Middle frontal gyrus (tissue), 1 donor: Measurements from ENCODE around the gene RFLNA.

Experiments used
- DNase-seq: peaks from one replicate; pipeline ENCODE4 v3.0.0-alpha.2; 2015; ENCODE audit warnings: low spot score; ENCODE audit errors: extremely low spot score

Gene RFLNA

DNA sequence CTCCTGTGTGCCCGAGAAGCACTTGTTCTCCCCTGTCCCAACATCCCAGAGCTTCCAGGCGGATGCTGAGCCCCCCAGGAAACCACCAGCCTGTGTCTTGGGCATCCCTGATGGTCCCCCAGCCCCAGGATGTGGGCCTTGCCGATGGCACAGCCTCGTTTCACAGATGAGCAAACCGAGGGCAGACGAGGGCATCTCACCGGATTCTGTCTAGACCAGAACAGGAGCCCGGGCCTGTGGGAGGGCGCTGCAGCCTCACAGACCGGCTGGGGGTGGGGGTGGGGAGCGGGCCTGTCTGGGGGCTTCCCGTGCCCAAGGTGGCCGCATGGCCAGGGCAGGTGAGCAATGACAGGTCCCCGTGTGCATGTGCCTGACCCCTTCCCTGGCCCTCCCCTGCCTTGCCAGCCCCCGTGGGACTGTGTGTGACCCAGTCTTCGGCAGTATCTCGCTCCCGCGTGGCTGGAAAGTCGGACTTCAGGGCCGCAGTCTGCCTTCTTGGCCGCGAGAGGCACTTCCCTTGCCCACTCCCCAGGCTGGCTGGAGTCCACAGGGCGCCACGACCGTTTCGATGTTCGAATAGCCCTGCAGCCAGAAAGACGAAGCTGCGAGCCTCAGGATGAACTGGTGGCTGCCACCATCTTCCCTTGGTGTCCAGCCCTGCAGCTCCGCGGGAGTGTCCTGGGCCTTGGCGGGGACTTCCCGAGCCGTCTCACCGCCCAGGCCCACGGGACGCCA, 8.9 kb downstream of the RFLNA start:
- DNase-seq = no peak

DNA sequence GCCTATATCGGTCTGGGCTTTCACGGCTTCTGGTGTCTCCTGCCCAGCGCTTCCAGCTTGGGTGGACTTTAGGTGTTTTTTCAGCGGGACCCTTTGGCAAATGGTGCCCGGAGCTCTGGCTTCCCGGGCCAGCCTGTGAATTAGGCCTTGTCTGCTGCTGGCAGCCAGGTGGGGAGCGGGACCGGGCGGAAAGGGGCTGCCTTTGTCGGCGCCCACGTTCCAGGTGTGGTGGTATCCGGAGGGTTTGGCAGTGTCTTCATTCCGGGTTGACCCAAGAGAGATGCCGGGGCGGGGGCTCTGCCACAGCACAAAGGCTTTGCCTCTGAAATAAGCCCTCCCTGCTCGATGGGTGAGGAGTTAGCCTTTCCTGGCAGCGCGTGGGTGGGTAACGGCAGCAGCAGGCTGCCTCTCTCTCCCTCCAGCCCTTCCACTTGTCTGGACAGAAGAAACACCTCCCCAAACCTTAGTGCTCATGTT, 9.5 kb downstream of the RFLNA start:
- no peak for DNase-seq

DNA sequence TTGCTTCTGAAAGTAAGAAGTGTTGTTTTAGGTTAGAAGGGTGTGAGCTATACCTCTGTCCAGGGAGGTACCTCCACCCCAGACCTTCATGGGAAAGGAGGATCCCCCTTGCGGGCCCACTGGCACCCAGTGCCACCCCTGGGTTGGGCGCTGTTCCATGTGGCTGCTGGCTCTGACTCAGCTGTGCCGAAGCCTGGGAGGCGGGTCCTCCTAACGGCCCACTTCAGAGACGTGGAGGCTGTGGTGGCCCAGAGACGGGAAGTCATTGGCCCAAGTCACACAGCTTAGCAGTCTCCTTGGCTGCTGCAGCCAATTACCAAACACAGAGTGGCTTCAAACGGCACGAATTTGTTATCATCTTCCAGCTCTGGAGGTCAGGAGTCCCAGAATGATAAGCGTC, 10.2 kb downstream of the RFLNA start:
- no peak for DNase-seq

DNA sequence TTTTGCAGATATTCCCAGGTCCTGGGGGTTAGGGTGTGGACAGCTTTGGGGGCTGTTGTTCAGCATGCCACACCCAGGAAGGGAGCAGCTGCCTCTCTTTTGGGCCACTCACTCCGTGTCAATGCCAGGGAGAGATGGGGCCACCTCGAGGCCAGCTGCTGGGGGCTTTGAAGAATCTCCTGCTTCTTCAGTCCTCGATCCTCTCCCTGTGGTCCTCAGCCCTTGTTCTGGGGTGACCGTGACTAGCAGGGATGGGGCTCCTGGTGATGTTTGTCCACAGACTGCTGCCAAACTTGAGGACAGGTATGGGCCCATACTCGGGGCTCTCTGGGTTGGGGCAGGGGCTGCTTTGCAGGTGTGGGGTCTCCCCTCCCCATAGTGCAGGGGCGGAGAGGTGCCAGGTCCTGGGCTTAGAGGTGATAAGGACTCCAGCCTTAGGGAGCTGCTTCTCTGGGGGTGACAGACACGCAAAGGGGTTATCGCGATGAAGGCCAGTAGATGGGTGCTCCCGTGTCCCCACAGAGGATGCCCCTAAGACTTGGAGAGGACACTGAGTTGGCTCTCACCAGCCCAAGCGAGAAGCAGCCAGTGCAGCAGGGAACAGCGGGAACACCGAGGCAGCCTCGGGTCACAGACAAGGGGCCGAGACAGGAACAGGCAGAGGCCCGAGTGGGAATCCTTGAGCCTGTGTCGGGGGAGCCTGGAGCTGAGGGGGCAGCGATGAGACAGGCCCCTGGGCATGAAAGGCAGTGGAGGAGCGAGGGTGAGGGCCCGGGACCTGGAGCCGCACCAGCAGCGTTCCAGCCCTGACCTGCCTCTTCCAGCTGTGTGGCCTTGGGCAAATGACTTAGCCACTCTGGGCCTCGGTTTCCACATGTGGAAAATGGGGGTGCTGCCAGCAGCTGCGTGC, 11.1 kb downstream of the RFLNA start:
- DNase-seq = no peak

DNA sequence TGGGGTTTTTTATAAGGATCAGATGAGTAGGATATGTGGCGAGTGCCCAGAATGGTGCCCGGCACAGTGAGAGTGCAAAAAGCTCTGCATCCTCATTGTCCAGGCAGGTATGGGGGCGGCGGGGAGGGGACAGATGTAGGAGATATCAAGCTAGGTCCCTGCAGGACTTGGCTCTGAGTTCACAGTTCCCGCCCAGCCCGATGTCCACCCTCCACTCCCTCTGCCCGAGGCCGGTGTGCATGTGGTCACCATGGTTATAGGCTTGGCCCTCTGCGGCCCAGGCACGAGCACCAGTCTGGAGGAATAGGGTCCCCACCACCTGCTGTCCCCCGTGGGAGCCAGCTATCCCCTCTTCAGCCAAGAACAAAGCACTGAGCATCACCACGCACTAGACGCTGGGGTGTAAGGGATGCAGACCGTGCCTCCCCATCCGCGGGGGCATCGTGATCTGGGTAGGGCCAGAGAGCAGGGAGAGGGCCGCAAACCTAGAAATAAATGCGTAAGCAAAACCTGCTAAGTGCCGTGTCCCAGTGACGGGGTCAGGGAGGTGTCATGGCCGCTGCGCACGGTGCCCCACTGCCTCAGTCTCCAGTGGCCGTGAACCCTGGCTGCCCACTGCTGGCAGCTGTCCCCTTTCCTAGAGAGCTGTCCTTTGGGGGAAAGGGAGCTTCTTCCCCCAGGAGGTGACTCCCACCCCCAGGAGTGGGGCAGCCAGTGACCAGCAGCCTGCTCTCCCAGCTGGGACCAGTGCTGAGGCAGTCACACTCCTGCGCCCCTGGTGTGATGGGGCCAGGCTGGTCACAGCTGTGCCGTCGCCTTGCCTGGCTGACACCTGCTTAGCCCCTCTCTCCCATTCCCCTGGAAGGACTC, 12.0 kb downstream of the RFLNA start:
- no peak for DNase-seq

DNA sequence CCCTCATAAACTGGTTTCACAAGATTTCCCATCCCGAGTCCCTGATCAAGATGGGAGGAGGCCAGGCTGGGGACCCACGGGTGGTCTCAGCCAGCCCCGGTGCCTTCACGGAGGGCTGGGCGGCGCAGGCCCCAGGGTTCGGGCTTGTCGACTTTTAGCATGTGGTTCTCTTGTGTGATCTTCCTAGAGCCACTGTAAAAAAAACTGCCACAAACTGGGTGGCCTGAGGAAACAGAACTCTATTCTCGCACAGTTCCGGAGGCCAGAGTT, 12.6 kb downstream of the RFLNA start:
- DNase-seq = no peak

DNA sequence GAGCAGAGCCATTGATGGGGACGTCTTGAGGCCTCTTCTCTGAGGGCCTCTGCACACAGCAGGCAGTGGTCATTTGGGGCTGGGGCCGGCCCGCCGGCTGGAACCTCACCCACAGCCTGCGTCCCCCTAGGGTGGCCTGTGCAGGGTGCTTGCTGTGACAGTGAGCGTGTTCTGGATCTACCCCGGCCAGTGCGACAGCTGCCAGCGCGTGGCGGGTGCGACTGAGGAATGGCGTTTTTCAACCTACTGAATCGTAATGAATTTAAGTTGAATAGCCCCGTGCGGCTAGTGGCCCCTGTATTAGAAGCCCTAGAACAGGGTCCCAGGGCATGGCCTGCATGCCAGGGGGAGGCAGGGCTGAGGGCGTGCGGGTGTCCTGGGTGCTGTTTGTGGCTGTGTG, 13.8 kb downstream of the RFLNA start:
- DNase-seq = no peak

DNA sequence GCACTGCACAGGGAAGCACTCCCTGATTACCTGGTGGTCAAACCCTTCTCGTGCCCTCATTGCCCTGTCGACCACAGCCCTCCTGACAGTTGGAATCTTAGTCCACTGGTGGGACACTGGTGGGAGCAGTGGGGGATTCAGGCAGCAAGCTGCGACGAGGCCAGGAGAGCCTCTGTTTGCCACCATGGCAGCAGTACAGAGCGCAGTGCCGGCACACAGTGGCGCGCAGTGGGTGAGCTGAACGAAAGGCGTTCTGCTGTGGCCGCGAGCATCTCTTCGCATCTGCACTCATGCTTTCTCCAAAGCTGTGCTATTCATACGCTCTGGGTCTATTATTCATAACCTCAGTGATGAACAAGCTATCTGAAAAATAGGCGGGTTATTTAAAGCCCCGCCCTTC, 14.3 kb downstream of the RFLNA start:
- DNase-seq = no peak

DNA sequence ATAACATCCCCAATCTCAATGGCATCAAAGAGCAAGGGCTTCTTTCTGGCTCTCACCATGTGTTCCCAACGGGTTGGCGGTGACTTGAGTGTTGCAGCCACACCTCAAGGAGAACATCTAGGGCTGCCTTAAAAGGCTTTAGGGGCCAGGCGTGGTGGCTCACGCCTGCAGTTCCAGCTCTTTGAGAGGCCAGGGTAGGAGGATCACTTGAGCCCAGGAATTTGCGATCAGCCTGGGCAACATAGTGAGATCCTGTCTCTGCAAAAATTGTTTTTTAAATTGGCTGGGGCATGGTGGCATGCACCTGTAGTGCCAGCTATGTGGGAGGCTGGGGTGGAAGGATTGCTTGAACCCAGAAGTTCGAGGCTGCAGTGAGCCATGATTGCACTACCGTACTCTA, 14.9 kb downstream of the RFLNA start:
- no peak for DNase-seq

DNA sequence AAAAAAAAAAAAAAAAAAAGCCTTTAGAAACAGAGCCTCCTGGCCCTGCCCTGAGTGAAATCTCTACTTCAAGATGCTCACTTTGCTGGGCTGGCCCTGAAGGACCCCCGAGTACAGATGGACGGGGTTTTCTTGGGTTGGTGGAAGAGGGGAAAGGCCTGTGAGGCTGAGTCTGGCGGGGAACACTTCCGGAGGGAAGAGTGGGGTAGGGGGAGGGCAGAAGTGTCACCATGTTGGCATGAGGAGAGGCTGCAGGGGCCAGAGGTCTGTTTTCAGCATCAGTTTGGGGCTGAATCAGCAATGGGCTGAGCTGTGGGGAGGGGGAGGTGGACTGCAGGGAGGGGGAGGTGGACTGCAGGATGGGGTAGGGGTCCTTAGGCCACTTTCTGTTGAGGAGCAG, 15.3 kb downstream of the RFLNA start:
- no peak for DNase-seq

DNA sequence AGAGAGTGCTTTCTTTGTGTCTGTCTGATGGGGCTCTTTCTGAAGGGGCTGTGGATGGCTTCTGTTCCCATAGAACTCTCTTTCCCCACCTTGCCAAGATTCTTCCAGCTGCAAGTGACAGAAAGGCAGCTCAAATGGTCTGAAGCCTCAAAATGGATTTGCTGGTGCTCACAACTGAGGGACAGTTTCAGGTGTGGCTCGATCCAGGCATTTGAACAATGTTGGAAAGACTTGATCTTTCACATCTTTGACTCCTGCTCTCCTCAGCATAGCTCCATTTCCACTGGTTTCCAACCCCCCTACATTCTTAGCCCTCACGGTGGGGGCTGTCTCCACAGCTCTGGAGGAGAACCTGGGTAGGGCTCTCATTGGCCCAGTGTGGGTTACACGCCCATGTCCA, 15.9 kb downstream of the RFLNA start:
- DNase-seq = no peak

DNA sequence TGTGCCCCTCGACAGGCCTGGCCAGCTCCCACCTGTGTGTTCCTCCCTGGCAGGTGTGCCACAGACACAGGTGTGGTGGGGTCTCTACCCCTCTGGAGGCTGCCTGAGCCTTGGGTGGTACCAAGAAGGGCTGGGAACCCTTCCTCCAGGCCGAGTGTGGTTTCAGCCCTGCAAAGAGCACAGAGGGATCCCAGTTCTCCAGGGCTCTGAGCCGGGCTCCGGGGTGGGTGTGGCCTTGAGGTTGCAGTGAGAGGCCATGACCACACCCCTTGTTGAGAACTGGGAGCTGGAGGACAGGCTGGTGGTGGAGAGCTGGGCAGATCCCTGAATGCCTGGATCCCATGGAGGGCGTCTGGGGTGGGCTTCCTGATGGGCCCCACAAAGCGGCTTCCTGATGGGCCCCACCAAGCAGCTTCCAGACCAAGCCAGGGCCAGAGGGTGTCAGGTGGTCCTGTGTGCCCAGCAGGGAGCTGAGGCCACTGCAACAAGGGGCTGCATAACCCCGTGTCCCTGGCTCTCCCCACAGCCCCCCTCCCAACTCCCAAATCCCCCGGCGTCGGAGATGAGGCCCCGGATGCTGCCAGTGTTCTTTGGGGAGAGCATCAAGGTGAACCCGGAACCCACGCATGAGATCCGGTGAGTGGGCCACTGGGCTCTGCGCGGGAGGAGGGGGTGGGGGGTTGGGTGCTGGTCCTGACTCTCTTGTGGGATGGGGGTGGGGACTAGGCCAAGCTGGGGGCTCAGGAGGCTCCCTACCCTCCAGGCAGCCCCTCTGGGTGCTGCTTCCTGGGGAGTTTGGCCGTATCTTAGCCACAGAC, 16.6 kb downstream of the RFLNA start:
- no peak for DNase-seq

DNA sequence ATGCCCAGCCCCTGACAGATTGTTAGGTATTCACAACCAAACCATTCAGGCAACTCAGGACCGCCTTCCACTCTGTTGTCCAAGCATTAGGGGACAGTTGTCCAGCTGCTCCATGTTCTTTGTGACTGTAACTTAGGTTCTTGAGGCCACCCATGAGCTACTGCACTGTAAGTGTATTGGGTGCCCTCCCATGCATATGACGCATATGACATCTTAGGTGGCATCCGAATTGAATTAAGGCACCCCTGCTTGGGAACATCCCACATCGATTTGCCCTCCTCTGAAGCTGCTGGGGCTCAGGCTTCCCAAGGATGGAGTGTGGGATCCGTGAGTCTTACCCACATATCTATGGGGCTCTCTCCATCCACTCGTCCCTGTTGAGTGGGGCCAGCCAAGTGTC, 17.7 kb downstream of the RFLNA start:
- DNase-seq = no peak

DNA sequence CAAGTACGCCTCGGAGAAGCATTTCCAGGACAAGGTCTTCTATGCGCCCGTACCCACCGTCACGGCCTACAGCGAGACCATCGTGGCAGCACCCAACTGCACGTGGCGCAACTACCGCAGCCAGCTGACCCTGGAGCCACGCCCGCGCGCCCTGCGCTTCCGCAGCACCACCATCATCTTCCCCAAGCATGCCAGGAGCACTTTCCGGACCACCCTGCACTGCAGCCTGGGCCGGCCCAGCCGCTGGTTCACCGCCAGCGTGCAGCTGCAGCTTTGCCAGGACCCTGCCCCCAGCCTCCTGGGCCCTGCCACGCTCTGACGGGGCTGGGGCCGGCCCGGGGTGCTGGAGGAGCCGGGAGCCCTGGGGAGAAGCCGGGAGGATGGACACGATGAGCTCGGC, 19.3 kb downstream of the RFLNA start:
- DNase-seq = no peak

DNA sequence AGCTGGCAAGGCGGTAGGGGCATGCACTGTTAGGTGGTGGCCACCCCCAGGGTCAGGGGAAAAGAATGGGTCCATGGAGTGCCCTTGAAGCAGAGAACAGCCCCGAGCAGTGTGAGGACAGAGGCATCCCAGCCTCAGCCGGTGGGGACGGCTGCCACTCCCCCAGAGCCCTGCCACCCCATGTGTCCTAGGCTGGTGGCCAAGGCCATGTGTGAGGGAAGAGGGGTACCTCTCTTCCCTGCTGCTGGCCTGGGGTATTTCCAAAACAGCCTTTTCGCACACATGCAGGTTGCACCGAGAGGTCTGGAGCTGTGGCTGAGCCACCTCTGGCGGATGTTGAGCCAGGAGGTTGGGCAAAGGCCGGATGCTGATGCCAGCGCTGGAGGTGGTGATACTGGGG, 19.9 kb downstream of the RFLNA start:
- no peak for DNase-seq

DNA sequence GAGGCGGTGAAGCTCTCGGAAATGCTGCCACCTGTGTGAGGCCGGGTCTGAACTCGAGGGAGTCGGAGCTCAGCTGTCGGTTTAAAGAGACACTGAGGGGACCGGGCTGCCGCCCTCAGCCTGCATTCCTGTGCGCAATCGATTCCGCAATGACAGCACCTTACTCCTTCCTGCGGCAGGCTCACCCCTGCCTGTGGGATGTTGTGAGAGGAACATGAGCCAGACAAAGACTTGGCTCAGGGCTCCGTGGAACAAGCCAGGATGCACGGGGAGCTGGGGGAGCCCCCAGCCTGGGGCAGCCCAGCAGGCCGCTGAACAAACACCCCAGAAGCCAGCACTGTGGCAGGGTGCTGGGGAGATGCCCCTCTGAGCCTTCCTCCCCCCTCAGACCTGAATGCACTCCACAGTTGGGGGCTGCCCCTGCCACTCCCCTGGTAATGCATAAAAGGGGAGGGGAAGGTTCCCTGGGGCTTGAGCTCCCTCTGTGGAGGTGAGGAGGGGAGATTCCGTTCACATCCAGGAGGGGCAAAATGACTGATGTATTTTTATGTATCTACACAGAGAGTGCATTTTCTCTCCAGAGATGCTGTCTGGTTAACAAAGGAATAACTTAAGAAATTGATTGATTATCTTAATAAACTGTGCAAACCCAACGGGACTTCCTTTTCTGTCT, 20.6 kb downstream of the RFLNA start:
- DNase-seq = no peak

DNA sequence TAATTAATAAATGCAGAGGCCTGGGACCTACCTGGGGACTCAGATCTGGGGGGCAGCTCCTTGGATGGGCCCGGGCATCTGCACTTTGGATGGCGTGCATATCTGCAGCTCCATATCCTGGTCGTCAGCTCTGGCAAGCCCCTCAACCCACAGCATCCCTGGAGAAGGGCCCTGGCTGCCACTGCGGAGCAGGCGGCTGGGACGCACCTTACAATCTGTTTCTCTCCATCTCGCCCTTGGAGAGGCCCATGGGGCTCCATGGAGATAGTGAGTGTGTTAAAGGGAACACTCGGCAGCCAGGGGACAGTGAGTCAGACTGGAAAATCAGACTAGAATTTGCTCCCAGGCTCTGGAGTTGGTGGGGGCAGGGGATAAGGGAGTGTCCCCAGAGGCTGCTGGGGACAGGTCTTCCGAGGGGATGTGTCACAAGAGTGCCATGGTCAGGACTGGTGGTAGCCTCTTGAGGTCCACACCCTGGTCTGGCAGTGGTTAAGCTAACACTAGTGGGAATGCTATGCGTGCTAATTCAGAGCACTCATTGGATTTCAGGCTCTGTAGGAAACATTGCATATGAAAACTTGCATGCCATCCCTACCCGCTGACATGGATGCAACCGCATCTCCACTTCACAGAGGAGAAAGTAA, 21.5 kb downstream of the RFLNA start:
- DNase-seq = no peak

DNA sequence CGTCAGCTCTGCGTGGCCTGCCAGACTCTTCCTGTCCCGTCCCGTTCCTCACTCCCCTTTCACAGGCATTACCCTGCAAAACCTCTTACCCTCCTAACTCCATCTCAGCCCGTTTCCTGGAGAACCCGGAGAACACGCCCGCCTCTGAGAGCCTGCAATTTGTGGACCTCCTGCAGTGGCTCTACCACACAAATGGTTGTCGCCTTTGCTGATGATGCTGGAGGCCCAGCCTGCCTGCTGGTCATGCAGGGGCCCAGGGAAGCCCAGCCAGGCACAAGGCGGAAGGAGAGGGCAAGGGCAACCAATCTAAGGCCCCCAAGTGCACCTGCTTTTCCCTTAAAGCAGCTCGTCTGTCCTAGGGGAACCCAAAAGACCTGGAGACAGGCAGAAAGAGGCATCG, 22.5 kb downstream of the RFLNA start:
- DNase-seq = no peak

DNA sequence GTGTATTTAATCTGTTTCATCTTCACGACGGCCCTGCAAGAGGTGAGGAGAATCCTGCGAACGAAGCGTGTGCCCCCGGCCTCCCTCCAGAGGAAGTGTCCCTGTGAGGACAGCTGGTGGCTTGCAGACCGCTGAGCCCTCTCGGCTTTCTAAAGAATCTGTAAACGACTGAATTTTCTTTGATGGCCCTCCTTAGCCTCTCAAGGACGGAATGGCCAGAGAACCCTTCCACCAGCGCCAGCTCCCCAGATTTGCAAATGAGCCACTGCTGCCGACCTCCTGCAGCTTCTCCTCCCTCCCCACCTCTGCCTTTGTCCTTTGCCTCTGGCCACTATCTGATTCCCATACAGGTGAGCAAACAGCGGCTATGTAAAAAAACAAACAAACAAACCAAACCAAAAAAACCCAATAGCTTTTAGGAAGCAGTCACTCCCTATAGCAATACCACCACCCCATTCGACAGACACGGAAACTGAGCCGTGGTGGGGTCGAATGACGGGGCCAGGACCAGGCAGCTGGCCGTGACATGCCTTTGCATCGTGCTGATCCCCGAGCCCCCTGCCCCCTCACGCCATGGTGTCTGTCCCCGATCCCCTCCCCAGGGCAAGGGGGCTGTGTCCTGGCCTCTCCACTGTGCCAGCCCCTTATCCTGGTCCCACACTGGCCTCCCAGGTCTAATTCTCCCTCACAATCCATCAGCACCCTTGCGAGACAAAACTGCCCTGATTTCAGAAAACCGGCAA, 23.6 kb downstream of the RFLNA start:
- no peak for DNase-seq
